H1 (cell line): ENCODE measurements around the gene FICD. TPM values are rescaled to one million over a fixed set of nuclear protein-coding genes. Genes with fewer than 3 reads are reported as not detected.

Source experiments
- CTCF ChIA-PET: fragments of 300-600 bp; sonication (Branson Sonifier 250); formaldehyde crosslinking; loops from one replicate; lab custom pipeline; 2021; ENCODE audit not compliant: partially characterized antibody; lab: Charles Lee
- POLR2A ChIA-PET: fragments of 300-600 bp; sonication (Branson Sonifier 250); formaldehyde crosslinking; loops from one replicate; lab custom pipeline; 2021; ENCODE audit warnings: inconsistent platforms; ENCODE audit not compliant: partially characterized antibody; lab: Charles Lee
- DNase-seq, 2 experiments: peaks; one replicate each; pipeline versions ENCODE4 v3.0.0 to v3.0.0-alpha.2; 2010 to 2022; ENCODE audit warnings: low spot score in 2 of 2, low read depth in 1 of 2, mixed read lengths in 1 of 2
- FAIRE-seq: peaks from 2 replicates; lab custom pipeline; 2011; peaks lifted over from hg19 to GRCh38; lab: Jason Lieb, UNC
- H2AFZ ChIP-seq: 2 replicates; pipeline ENCODE4 v1.8.1; 2012; ENCODE audit warnings: low read length, inconsistent platforms
- H2AK5ac ChIP-seq: 2 replicates; pipeline ENCODE4 v1.6.1; 2013; ENCODE audit warnings: low read depth, low read length
- H2BK120ac ChIP-seq: replicated peaks from 2 replicates; pipeline ENCODE3; 2013; ENCODE audit warnings: low read depth, low read length, inconsistent platforms
- H2BK12ac ChIP-seq: 2 replicates; pipeline ENCODE4 v1.6.1; 2013; ENCODE audit warnings: low read depth, low read length
- H2BK15ac ChIP-seq: 2 replicates; pipeline ENCODE4 v1.6.1; 2013; ENCODE audit warnings: low read length
- H2BK20ac ChIP-seq: 2 replicates; pipeline ENCODE4 v1.6.1; 2013; ENCODE audit warnings: low read length
- H2BK5ac ChIP-seq: 2 replicates; pipeline ENCODE4 v1.6.1; 2013; ENCODE audit warnings: low read depth, low read length
- H3K14ac ChIP-seq: 2 replicates; pipeline ENCODE4 v1.6.1; 2013; ENCODE audit warnings: inconsistent platforms; ENCODE audit not compliant: insufficient read length
- H3K18ac ChIP-seq: 2 replicates; pipeline ENCODE4 v1.6.1; 2013; ENCODE audit warnings: low read length; ENCODE audit errors: extremely low read depth
- H3K23ac ChIP-seq: 2 replicates; pipeline ENCODE4 v1.6.1; 2013; ENCODE audit warnings: inconsistent platforms; ENCODE audit not compliant: insufficient read length
- H3K23me2 ChIP-seq: 2 replicates; pipeline ENCODE4 v1.6.1; 2013; ENCODE audit warnings: low read depth, low read length
- H3K27ac ChIP-seq: 2 replicates; pipeline ENCODE4 v1.6.1; 2011; ENCODE audit warnings: low read depth, low read length, inconsistent platforms
- H3K27me3 ChIP-seq, 4 experiments: replicated peaks in 1 of 4; 1 replicate in 1 of 4; 2 replicates in 3 of 4; pipeline versions ENCODE4 v1.6.1 to v1.8.1; 2011 to 2013; ENCODE audit warnings: low read length in 3 of 4, mild to moderate bottlenecking in 3 of 4, inconsistent platforms in 2 of 4, mixed read lengths in 2 of 4, moderate library complexity in 1 of 4; ENCODE audit not compliant: control insufficient read depth in 3 of 4, insufficient read depth in 3 of 4; ENCODE audit errors: extremely low read depth in 1 of 4
- H3K36me3 ChIP-seq, 4 experiments: 2 replicates each; pipeline versions ENCODE4 v1.6.1 to v1.8.1; 2011 to 2013; ENCODE audit warnings: mild to moderate bottlenecking in 4 of 4, low read length in 3 of 4, moderate library complexity in 2 of 4, control low read depth in 1 of 4, inconsistent platforms in 1 of 4; ENCODE audit not compliant: insufficient read depth in 4 of 4, control insufficient read depth in 2 of 4
- H3K4ac ChIP-seq: replicated peaks from 2 replicates; pipeline ENCODE3; 2013; ENCODE audit warnings: low read length, low read depth, mixed read lengths, inconsistent platforms; ENCODE audit not compliant: insufficient read length
- H3K4me1 ChIP-seq, 4 experiments: replicated peaks in 1 of 4; 1 replicate in 1 of 4; 2 replicates in 3 of 4; pipeline versions ENCODE4 v1.6.1 to v1.8.1; 2011 to 2013; ENCODE audit warnings: low read length in 3 of 4, inconsistent platforms in 2 of 4, mixed read lengths in 1 of 4; ENCODE audit not compliant: insufficient read depth in 4 of 4, control insufficient read depth in 3 of 4
- H3K4me2 ChIP-seq, 2 experiments: 2 replicates each; pipeline versions ENCODE4 v1.6.1 to v1.8.1; 2011 to 2013; ENCODE audit warnings: low read depth in 2 of 2, low read length in 2 of 2, control low read depth in 1 of 2, inconsistent platforms in 1 of 2, mild to moderate bottlenecking in 1 of 2; ENCODE audit not compliant: insufficient read depth in 1 of 2
- H3K4me3 ChIP-seq, 4 experiments: fragments of 200-600, 300-600 bp in 1 of 4; sonication (generic), shearing (Covaris generic), sonication (Bioruptor Twin) in 1 of 4; 2 replicates each; pipeline versions ENCODE4 v1.5.1 to v1.8.1; 2011 to 2016; ENCODE audit warnings: low read length in 4 of 4, low read depth in 3 of 4, control low read depth in 2 of 4, inconsistent platforms in 2 of 4, mild to moderate bottlenecking in 2 of 4, mixed read lengths in 1 of 4, moderate library complexity in 1 of 4; ENCODE audit not compliant: insufficient read depth in 2 of 4; ENCODE audit errors: extremely low read depth in 1 of 4
- H3K56ac ChIP-seq: replicated peaks from 2 replicates; pipeline ENCODE3; 2013; ENCODE audit warnings: low read depth, mild to moderate bottlenecking, mixed read lengths, low read length, inconsistent platforms; ENCODE audit not compliant: insufficient read length
- H3K79me1 ChIP-seq: 2 replicates; pipeline ENCODE4 v1.6.1; 2013; ENCODE audit warnings: low read depth, low read length, control low read depth
- H3K79me2 ChIP-seq, 2 experiments: 2 replicates each; pipeline versions ENCODE4 v1.6.1 to v1.8.1; 2012 to 2013; ENCODE audit warnings: low read length in 2 of 2, mild to moderate bottlenecking in 2 of 2, inconsistent platforms in 1 of 2; ENCODE audit not compliant: insufficient read depth in 2 of 2, control insufficient read depth in 1 of 2
- H3K9ac ChIP-seq, 4 experiments: replicated peaks in 1 of 4; 1 replicate in 1 of 4; 2 replicates in 3 of 4; pipeline versions ENCODE4 v1.6.1 to v1.8.1; 2011 to 2013; ENCODE audit warnings: low read depth in 3 of 4, low read length in 3 of 4, control low read depth in 2 of 4, mild to moderate bottlenecking in 2 of 4, moderate library complexity in 2 of 4, inconsistent platforms in 1 of 4; ENCODE audit errors: extremely low read depth in 1 of 4
- H3K9me3 ChIP-seq, 2 experiments: 2 replicates each; pipeline versions ENCODE4 v1.6.1 to v1.8.1; 2012 to 2013; ENCODE audit warnings: mild to moderate bottlenecking in 2 of 2, moderate library complexity in 2 of 2, control low read depth in 1 of 2, inconsistent platforms in 1 of 2, low read depth in 1 of 2, low read length in 1 of 2, mixed read lengths in 1 of 2; ENCODE audit not compliant: insufficient read depth in 2 of 2
- H4K20me1 ChIP-seq, 2 experiments: replicated peaks in 1 of 2; 2 replicates each; pipeline versions ENCODE3 to v1.8.1; 2011 to 2013; ENCODE audit warnings: inconsistent platforms in 2 of 2, low read length in 2 of 2, mild to moderate bottlenecking in 1 of 2; ENCODE audit not compliant: insufficient read depth in 2 of 2, control insufficient read depth in 1 of 2
- H4K5ac ChIP-seq: 2 replicates; pipeline ENCODE4 v1.6.1; 2013; ENCODE audit warnings: low read length, low read depth, mixed read lengths, inconsistent platforms; ENCODE audit not compliant: insufficient read length
- H4K8ac ChIP-seq: 2 replicates; pipeline ENCODE4 v1.8.0; 2013; ENCODE audit warnings: mild to moderate bottlenecking, moderate library complexity, low read length, inconsistent platforms; ENCODE audit not compliant: insufficient read depth; ENCODE audit errors: extremely low read depth
- H4K91ac ChIP-seq: replicated peaks from 2 replicates; pipeline ENCODE3; 2013; ENCODE audit warnings: low read length, mixed read lengths, inconsistent platforms; ENCODE audit not compliant: insufficient read length
- BACH1 ChIP-seq: IDR thresholded peaks from 2 replicates; pipeline ENCODE4 v1.6.1; 2012; ENCODE audit warnings: low read length, improper control_type of control experiment
- WGBS, 2 experiments: shearing (Covaris generic) in 1 of 2; methylation state at CpG; one replicate each; pipeline versions ENCODE4 v1.1.6 to v1.1.7; 2013 to 2015; ENCODE audit warnings: low lambda C conversion rate in 2 of 2, mixed read lengths in 2 of 2, inconsistent platforms in 1 of 2, low coverage in 1 of 2, missing lambda C conversion rate in 1 of 2; ENCODE audit not compliant: insufficient replicate concordance in 2 of 2, insufficient coverage in 1 of 2, insufficient read length in 1 of 2; ENCODE audit errors: extremely low coverage in 1 of 2, missing lambda C conversion rate in 1 of 2; 5-methylcytosine and 5-hydroxymethylcytosine counted together
- polyA plus RNA-seq, 7 experiments: library from polyadenylated mRNA; depleted of rRNA in 3 of 7; stranded (reverse) in 5 of 7; unstranded in 2 of 7; fragments of >200 nt in 5 of 7; fragments of 200-250 nt in 2 of 7; gene quantifications; 1 replicate in 5 of 7; 2 replicates in 1 of 7; 4 replicates in 1 of 7; pipeline versions ENCODE4 v1.2.1 to v1.2.3, GENCODE V29; 2011 to 2013; ENCODE audit warnings: missing spikeins in 2 of 7, mixed read lengths in 2 of 7
- total RNA-seq: library from RNA; stranded (reverse); fragmentation: NEBNext Ultra II Directional; extraction: Animal tissue kit (Norgen Biotek cat#: 25700); gene quantifications from 2 replicates; pipeline ENCODE4 v1.2.1, GENCODE V29; 2021
- TF ChIP-seq, protein P1 (sequence below): IDR thresholded peaks from 2 replicates; pipeline ENCODE4 v1.6.1; 2012; ENCODE audit warnings: inconsistent platforms

FICD gene
- total and polyA plus RNA-seq, 2 of the 8 experiments (the other 6 are each of a cell fraction or from before 2014, with no cell fraction given), result 2.2 to 6.0 TPM

- H2BK15ac ChIP-seq, result no peak overlapping the region
- ChIA-PET POLR2A (interaction anchor here (0.6 kb wide), 1 partner anchor 119 kb away, joined by 3 read pairs; no protein-coding TSS in a partner anchor), CTCF (interaction anchor here (0.6 to 3.9 kb wide), 8 partner anchors 8 to 527 kb away, joined by 3 to 17 read pairs (median 4); no protein-coding TSS in a partner anchor)
- no peak overlapping the region for H4K91ac ChIP-seq
- peaks cover 3% of the 10 kb centered on the region; the same call in 1 of the 2 replicates for H3K23me2 ChIP-seq
- 93% methylated on average over 39 of the region's 39 CpGs; no CpG with 5 or more reads in 1 of the 2 experiments for WGBS, 2 experiments
- H3K18ac ChIP-seq, result no peak overlapping the region
- no peak overlapping the region; the same call in 1 of the 2 replicates for H2BK5ac ChIP-seq
- H2AFZ ChIP-seq, result no peak overlapping the region
- no peak overlapping the region for H3K27ac ChIP-seq
- H3K79me1 ChIP-seq, result peaks cover 4% of the 10 kb centered on the region; the same call in 1 of the 2 replicates
- H3K56ac ChIP-seq, result no peak overlapping the region
- FAIRE-seq (no peak), DNase-seq (no peak)
- peaks cover 0 to 6% of the 10 kb centered on the region in 2 experiments; a peak in 1 of 4 replicates for H3K79me2 ChIP-seq
- no peak overlapping the region for H3K4me3 ChIP-seq
- H4K20me1 ChIP-seq, result peaks cover 10 to 15% of the 10 kb centered on the region in 2 experiments
- H3K36me3 ChIP-seq, result peaks cover 26 to 56% (median 50%) of the 10 kb centered on the region in 4 experiments
- no peaks in the 10 kb centered on the region for H3K9me3 ChIP-seq
- H4K5ac ChIP-seq, result no peak overlapping the region
- no peak overlapping the region for H3K9ac ChIP-seq
- H2BK120ac ChIP-seq, result no peak overlapping the region
- no peaks in the 10 kb centered on the region for H3K27me3 ChIP-seq
- H3K23ac ChIP-seq, result no peak overlapping the region
- no peak overlapping the region for H2AK5ac ChIP-seq
- no peak overlapping the region for H3K4ac ChIP-seq
- no peak overlapping the region for H2BK12ac ChIP-seq
- H3K4me2 ChIP-seq, result no peak overlapping the region
- H2BK20ac ChIP-seq, result no peak overlapping the region
- peaks cover 0 to 5% (median 3%) of the 10 kb centered on the region in 4 experiments; a peak in 6 of 7 replicates for H3K4me1 ChIP-seq
- no peak overlapping the region; the same call in 1 of the 2 replicates for H4K8ac ChIP-seq
- H3K14ac ChIP-seq, result no peak overlapping the region
- TF ChIP-seq, protein P1, sequence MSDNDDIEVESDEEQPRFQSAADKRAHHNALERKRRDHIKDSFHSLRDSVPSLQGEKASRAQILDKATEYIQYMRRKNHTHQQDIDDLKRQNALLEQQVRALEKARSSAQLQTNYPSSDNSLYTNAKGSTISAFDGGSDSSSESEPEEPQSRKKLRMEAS, result no peak
- TF ChIP-seq BACH1, result no peak
Measured at GRCh38 chr12:108518716-108519496, 3.8 kb downstream of the FICD start.
